DND-41 (cell line): ENCODE measurements around the gene EXOC4.

ENCODE experiments used
- CTCF ChIP-seq: IDR thresholded peaks from 2 replicates; pipeline ENCODE4 v1.5.1; 2012; ENCODE audit warnings: borderline replicate concordance, low read length, moderate library complexity, mild to moderate bottlenecking; ENCODE audit not compliant: poor library complexity, severe bottlenecking; ENCODE audit errors: extremely low read depth
- EZH2 ChIP-seq: IDR thresholded peaks from 3 replicates; pipeline ENCODE4 v1.6.1; 2012; ENCODE audit warnings: borderline replicate concordance, low read depth, mild to moderate bottlenecking, moderate library complexity, low read length, inconsistent platforms; ENCODE audit not compliant: severe bottlenecking

DNA sequence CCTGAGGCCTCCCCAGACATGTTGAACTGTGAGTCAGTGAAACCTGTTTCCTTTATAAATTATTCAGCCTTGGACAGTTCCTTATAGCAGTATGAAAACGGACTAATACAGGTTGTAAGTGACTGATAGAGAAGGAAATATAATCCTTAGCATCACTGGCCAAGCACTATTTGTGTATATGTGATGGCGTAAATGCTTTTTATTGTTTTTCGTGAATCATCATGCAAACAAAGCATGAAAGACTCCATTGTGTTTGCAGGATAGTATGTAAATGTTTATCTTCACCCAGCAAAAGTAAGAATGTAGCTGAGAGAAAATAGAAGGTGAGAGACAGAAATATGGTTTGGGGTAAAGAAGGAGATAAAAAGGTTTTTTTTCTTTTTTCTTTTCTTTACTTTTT lies 781.8 kb downstream of the EXOC4 start:
- no peak for TF ChIP-seq EZH2
- TF ChIP-seq CTCF: no peak
